ENCODE measurements around the gene OR52J3. TPM values are rescaled to one million over a fixed set of nuclear protein-coding genes. Genes with fewer than 3 reads are reported as not detected.

The OR52J3 gene
- total and polyA plus RNA-seq, 10 of the 15 experiments (the other 5 are each of a cell fraction or from before 2014, with no cell fraction given), result not detected

DNA sequence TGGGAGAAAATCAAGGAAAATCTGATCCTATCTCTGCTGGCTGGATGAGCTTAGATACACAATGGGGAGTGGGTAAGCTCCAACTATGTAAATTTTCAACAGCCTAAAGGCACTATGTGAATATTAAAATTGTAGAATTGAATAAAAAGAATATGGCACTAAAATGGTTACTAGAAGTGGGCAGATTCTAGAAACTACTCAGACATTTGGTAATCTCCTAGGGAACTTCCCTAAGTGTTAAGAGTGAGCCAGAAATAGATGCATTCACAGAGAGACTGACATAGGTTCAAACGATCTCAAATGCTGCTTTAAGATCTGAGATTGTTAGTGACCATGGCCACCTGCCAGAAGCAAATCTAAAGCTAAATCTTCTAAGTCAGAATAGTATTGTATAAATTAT, 18.7 kb downstream of the OR52J3 start (continued):
- TF ChIP-seq PRDM15 (CRISPR knock-in tag; IDR thresholded peaks at IDR 0.05), result no peak

DNA sequence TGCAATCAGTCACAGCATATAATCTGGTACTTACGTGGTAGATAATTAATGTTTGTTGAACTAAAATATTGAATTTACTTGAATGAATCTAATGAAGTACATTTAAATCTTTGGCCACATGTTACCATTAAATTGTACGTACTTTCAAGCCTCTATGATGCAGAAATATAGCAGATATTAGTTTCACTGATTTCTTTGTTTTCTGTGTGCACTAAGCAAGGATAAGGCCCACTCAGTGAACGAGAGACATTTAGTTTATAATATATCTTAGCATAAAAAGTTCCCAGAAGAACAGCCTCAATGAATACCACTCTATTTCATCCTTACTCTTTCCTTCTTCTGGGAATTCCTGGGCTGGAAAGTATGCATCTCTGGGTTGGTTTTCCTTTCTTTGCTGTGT, 22.9 kb downstream of the OR52J3 start, which contains the start of gene OR52E1:
Gene OR52E1 (plus strand): TSS at position 301 of the 400 bp plus-strand sequence.
- no TSS peak for BruUV-seq (replicated peaks)
- Histone ChIP-seq H4K20me1 (ENCODE audit: control insufficient read depth, insufficient read depth) (no peaks in the 10 kb centered on the region), H3K4me3 (no peak within 1 kb of the TSS), H3K4me1 (ENCODE audit: control insufficient read depth, insufficient read depth, low read length) (no peaks in the 10 kb centered on the region), H3K9me3 (replicated peaks; ENCODE audit: control insufficient read depth, insufficient read depth, low read length) (no peaks in the 10 kb centered on the region), H3K27ac (ENCODE audit: control insufficient read depth, insufficient read depth) (no peak within 1 kb of the TSS), H3K9ac (ENCODE audit: control insufficient read depth, insufficient read depth, low read length) (no peak within 1 kb of the TSS), H2AFZ (ENCODE audit: control insufficient read depth, low read depth, low read length) (no peak within 1 kb of the TSS), H3K36me3 (ENCODE audit: control insufficient read depth in 2 of 2, insufficient read depth in 2 of 2, low read length in 1 of 2) (no peaks in the 10 kb centered on the region), H3K79me2 (ENCODE audit: control insufficient read depth, insufficient read depth, low read length) (no peaks in the 10 kb centered on the region), H3K4me2 (ENCODE audit: control insufficient read depth, insufficient read depth) (no peak within 1 kb of the TSS), H3K27me3 (replicated peaks in 1 of 2; ENCODE audit: control insufficient read depth in 2 of 2, insufficient read depth in 2 of 2, low read length in 1 of 2) (no peaks in the 10 kb centered on the region)
- DNase-seq (ENCODE audit: low read depth, low spot score), result no peak
- 3% methylated on average over 3 of the region's 3 CpGs for WGBS (ENCODE audit: insufficient coverage, insufficient replicate concordance, low lambda C conversion rate, missing lambda C conversion rate)
- ChIA-PET POLR2A (no interaction called here), RAD21 (ENCODE audit: unreplicated experiment) (no interaction called here), CTCF (no interaction called here), SMC1A (ENCODE audit: uncharacterized antibody, unreplicated experiment) (no interaction called here)
- ATAC-seq, result no peak
- in situ Hi-C loops (cut with MboI), result no loop called here
- intact Hi-C loops (cut with micrococcal nuclease; ENCODE audit: unreplicated experiment), result no loop called here
- no peak for FAIRE-seq
- TF ChIP-seq STAT1 (conservative IDR thresholded peaks at IDR 0.05), result no peak
- no peak for TF ChIP-seq BCL11A (IDR thresholded peaks at IDR 0.05; ENCODE audit: low read depth, low read length)
- TF ChIP-seq IKZF2 (IDR thresholded peaks at IDR 0.05), result no peak
- TF ChIP-seq KLF5 (IDR thresholded peaks at IDR 0.05; ENCODE audit: partially characterized antibody), result no peak
- TF ChIP-seq CHD1 (IDR thresholded peaks at IDR 0.05; ENCODE audit: low read depth, low read length), result no peak
- no peak for TF ChIP-seq CEBPZ (IDR thresholded peaks at IDR 0.05; ENCODE audit: low read depth, low read length)
- TF ChIP-seq IKZF1 (conservative IDR thresholded peaks at IDR 0.05), result no peak
- no peak for TF ChIP-seq POU2F2 (IDR thresholded peaks at IDR 0.05; ENCODE audit: borderline replicate concordance, low read depth, low read length)
- no peak for TF ChIP-seq MYB (IDR thresholded peaks at IDR 0.05; ENCODE audit: borderline replicate concordance, low read depth, low read length)
- TF ChIP-seq ZNF217 (IDR thresholded peaks at IDR 0.05), result no peak
- TF ChIP-seq ETV6 (conservative IDR thresholded peaks at IDR 0.05 in 1 of 2, IDR thresholded peaks at IDR 0.05 in 1 of 2; ENCODE audit: borderline replicate concordance in 1 of 2, low read depth in 1 of 2), result no peak
- TF ChIP-seq JUND (IDR thresholded peaks at IDR 0.05; ENCODE audit: low read depth, low read length), result no peak
- no peak for TF ChIP-seq MEF2B (IDR thresholded peaks at IDR 0.05; ENCODE audit: partially characterized antibody, poor library complexity, severe bottlenecking)
